GM13976 (cell line): ENCODE data around the gene PLGRKT.

ENCODE experiments used
- DNase-seq: peaks from one replicate; pipeline ENCODE4 v3.0.0; 2012; ENCODE audit warnings: low spot score
- CTCF ChIP-seq: IDR thresholded peaks from 2 replicates; pipeline ENCODE4 v1.5.1; 2012; ENCODE audit warnings: borderline replicate concordance, mild to moderate bottlenecking; ENCODE audit not compliant: insufficient read depth; ENCODE audit errors: extremely low read depth, missing control alignments, control extremely low read depth
- in situ Hi-C: fragments of 300-500 bp; cut with MboI; formaldehyde crosslinking; loops from one replicate; pipeline ENCODE4 v1.12.0; 2022; ENCODE audit warnings: low sequenced_read_pairs, mixed read lengths, inconsistent platforms; ENCODE audit not compliant: unreplicated experiment

PLGRKT gene, protein sequence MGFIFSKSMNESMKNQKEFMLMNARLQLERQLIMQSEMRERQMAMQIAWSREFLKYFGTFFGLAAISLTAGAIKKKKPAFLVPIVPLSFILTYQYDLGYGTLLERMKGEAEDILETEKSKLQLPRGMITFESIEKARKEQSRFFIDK

GRCh38 chr9:5437254-5438216 lies at the start of gene PLGRKT:
Gene PLGRKT (minus strand): TSS chr9:5437925. CDS start chr9:5431977, 5,948 bp downstream.
- in situ Hi-C loops = no loop called here
- peak; percentile 34 for TF ChIP-seq CTCF
- peak; percentile 91 for DNase-seq

GRCh38 chr9:5486988-5487387 lies 49.3 kb upstream of the PLGRKT start:
- DNase-seq = no peak
- in situ Hi-C loops = no loop called here
- no peak for TF ChIP-seq CTCF

GRCh38 chr9:5485378-5486085 lies 47.8 kb upstream of the PLGRKT start:
- no peak for TF ChIP-seq CTCF
- in situ Hi-C loops = no loop called here
- DNase-seq = no peak

DNA sequence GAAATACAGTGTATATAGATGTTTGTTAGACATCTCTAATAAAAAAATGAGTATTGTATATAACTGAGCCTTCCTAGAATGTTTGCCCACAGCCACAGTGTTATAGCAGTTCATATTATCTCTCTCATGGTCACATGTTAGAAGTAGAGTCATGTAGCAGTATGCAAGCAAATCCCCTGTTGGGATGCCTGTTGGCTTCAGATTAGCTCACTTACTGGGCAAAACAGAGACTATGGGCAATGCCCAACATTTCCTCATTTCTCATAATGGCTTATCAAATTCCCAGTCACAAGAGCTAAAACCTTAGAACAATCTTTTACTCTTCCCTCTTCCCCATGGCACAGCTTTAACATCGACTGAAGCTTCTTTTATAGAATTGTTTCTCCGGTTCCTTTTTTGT lies 45.6 kb upstream of the PLGRKT start:
- in situ Hi-C loops = no loop called here
- TF ChIP-seq CTCF = no peak
- no peak for DNase-seq

DNA sequence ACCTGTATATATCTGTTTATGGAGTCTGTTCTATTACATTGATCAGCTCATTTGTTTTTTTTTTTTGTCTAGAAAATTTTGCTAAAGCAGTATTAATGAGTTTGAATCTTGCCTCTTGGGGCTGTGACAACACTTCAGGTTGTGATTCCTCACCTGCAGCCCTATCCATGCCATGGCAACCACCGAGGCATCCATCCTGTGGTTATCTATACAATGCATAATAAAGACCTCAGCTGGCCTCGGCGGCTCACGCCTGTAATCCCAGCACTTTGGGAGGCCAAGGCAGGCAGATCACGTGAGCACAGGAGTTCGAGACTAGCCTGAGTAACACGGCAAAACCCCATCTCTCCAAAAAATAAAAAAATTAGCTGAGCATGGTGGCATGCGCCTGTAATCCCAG lies 44.5 kb upstream of the PLGRKT start:
- no peak for TF ChIP-seq CTCF
- DNase-seq = no peak
- in situ Hi-C loops = no loop called here

GRCh38 chr9:5481322-5482040 lies 43.8 kb upstream of the PLGRKT start:
- TF ChIP-seq CTCF = no peak
- no peak for DNase-seq
- in situ Hi-C loops = no loop called here
